ENCODE results near the gene RGS11. TPM values are rescaled to one million over a fixed set of nuclear protein-coding genes. Genes with fewer than 3 reads are reported as not detected.

The RGS11 gene
- total RNA-seq, 1 experiment from 2014 or later: not detected

- no peak for DNase-seq
These were observed 8.7 kb upstream of the RGS11 start for GRCh38 chr16:284204-285120.

GRCh38 chr16:283033-283805, 7.5 kb upstream of the RGS11 start, which contains the start of gene PDIA2:
TSS of gene PDIA2 (plus strand) at chr16:283164. CDS start at chr16:283170, 6 bp downstream.
- no peak within 1 kb of the TSS for H3K4me3 ChIP-seq (ENCODE audit: low read length)
- DNase-seq: no peak
- no peaks in the 10 kb centered on the region for H3K9me3 ChIP-seq (ENCODE audit: low read length)
- no peak within 1 kb of the TSS for H3K9ac ChIP-seq (ENCODE audit: low read length)
- no peak within 1 kb of the TSS for H3K27ac ChIP-seq (ENCODE audit: low read length)
- no peak within 1 kb of the TSS for H2AFZ ChIP-seq (ENCODE audit: low read length)
- no peaks in the 10 kb centered on the region for H3K9me2 ChIP-seq (replicated peaks; ENCODE audit: insufficient read depth, low read length)
- H3K4me1 ChIP-seq (ENCODE audit: low read length): no peaks in the 10 kb centered on the region
- no peak within 1 kb of the TSS for H3K4me2 ChIP-seq (ENCODE audit: low read depth, low read length, poor library complexity, severe bottlenecking)
- H3K27me3 ChIP-seq (ENCODE audit: low read length): no peaks in the 10 kb centered on the region
- H3K36me3 ChIP-seq (ENCODE audit: insufficient read depth, low read length): no peaks in the 10 kb centered on the region
- no peaks in the 10 kb centered on the region for H4K20me1 ChIP-seq (ENCODE audit: insufficient read depth, low read depth, low read length)
- no peaks in the 10 kb centered on the region for H3K79me2 ChIP-seq (ENCODE audit: low read length)

More at GRCh38 chr16:284204-285120, 8.7 kb upstream of the RGS11 start:
- Histone ChIP-seq H3K9me3 (ENCODE audit: low read length) (no peaks in the 10 kb centered on the region), H3K4me2 (ENCODE audit: low read depth, low read length, poor library complexity, severe bottlenecking) (no peak overlapping the region), H3K27ac (ENCODE audit: low read length) (no peak overlapping the region), H3K27me3 (ENCODE audit: low read length) (no peaks in the 10 kb centered on the region), H3K4me1 (ENCODE audit: low read length) (no peaks in the 10 kb centered on the region), H3K79me2 (ENCODE audit: low read length) (no peaks in the 10 kb centered on the region), H3K9me2 (replicated peaks; ENCODE audit: insufficient read depth, low read length) (no peaks in the 10 kb centered on the region), H4K20me1 (ENCODE audit: insufficient read depth, low read depth, low read length) (no peaks in the 10 kb centered on the region), H3K9ac (ENCODE audit: low read length) (no peak overlapping the region), H3K36me3 (ENCODE audit: insufficient read depth, low read length) (no peaks in the 10 kb centered on the region), H3K4me3 (ENCODE audit: low read length) (no peak overlapping the region), H2AFZ (ENCODE audit: low read length) (no peak overlapping the region)

GRCh38 chr16:282491-282890, 6.7 kb upstream of the RGS11 start:
- Histone ChIP-seq H3K27ac (ENCODE audit: low read length) (no peak overlapping the region), H3K4me1 (ENCODE audit: low read length) (no peaks in the 10 kb centered on the region), H3K36me3 (ENCODE audit: insufficient read depth, low read length) (no peaks in the 10 kb centered on the region)

GRCh38 chr16:281660-282255, 6.0 kb upstream of the RGS11 start:
- Histone ChIP-seq H4K20me1 (ENCODE audit: insufficient read depth, low read depth, low read length) (no peaks in the 10 kb centered on the region), H3K79me2 (ENCODE audit: low read length) (no peaks in the 10 kb centered on the region), H3K36me3 (ENCODE audit: insufficient read depth, low read length) (no peaks in the 10 kb centered on the region), H3K4me1 (ENCODE audit: low read length) (no peaks in the 10 kb centered on the region), H3K27ac (ENCODE audit: low read length) (no peak overlapping the region), H2AFZ (ENCODE audit: low read length) (no peak overlapping the region), H3K4me2 (ENCODE audit: low read depth, low read length, poor library complexity, severe bottlenecking) (no peak overlapping the region), H3K27me3 (ENCODE audit: low read length) (no peaks in the 10 kb centered on the region), H3K9me3 (ENCODE audit: low read length) (no peaks in the 10 kb centered on the region), H3K4me3 (ENCODE audit: low read length) (no peak overlapping the region), H3K9ac (ENCODE audit: low read length) (no peak overlapping the region), H3K9me2 (replicated peaks; ENCODE audit: insufficient read depth, low read length) (no peaks in the 10 kb centered on the region)
- DNase-seq: no peak

More at GRCh38 chr16:282491-282890, 6.7 kb upstream of the RGS11 start:
- no peak for DNase-seq
- Histone ChIP-seq H3K27me3 (ENCODE audit: low read length) (no peaks in the 10 kb centered on the region), H3K79me2 (ENCODE audit: low read length) (no peaks in the 10 kb centered on the region), H3K9ac (ENCODE audit: low read length) (no peak overlapping the region), H3K4me3 (ENCODE audit: low read length) (no peak overlapping the region), H3K4me2 (ENCODE audit: low read depth, low read length, poor library complexity, severe bottlenecking) (no peak overlapping the region), H2AFZ (ENCODE audit: low read length) (no peak overlapping the region), H3K9me2 (replicated peaks; ENCODE audit: insufficient read depth, low read length) (no peaks in the 10 kb centered on the region), H3K9me3 (ENCODE audit: low read length) (no peaks in the 10 kb centered on the region), H4K20me1 (ENCODE audit: insufficient read depth, low read depth, low read length) (no peaks in the 10 kb centered on the region)

GRCh38 chr16:280991-281659, 5.4 kb upstream of the RGS11 start:
- Histone ChIP-seq H3K27ac (ENCODE audit: low read length) (no peak overlapping the region), H3K4me2 (ENCODE audit: low read depth, low read length, poor library complexity, severe bottlenecking) (no peak overlapping the region), H3K36me3 (ENCODE audit: insufficient read depth, low read length) (no peaks in the 10 kb centered on the region), H3K9me3 (ENCODE audit: low read length) (no peaks in the 10 kb centered on the region), H3K27me3 (ENCODE audit: low read length) (no peaks in the 10 kb centered on the region), H3K9ac (ENCODE audit: low read length) (no peak overlapping the region), H3K79me2 (ENCODE audit: low read length) (no peaks in the 10 kb centered on the region), H4K20me1 (ENCODE audit: insufficient read depth, low read depth, low read length) (no peaks in the 10 kb centered on the region), H2AFZ (ENCODE audit: low read length) (no peak overlapping the region), H3K4me3 (ENCODE audit: low read length) (no peak overlapping the region), H3K4me1 (ENCODE audit: low read length) (no peaks in the 10 kb centered on the region), H3K9me2 (replicated peaks; ENCODE audit: insufficient read depth, low read length) (no peaks in the 10 kb centered on the region)
- no peak for DNase-seq

GRCh38 chr16:280552-280951, 4.8 kb upstream of the RGS11 start, which contains the start of gene ARHGDIG:
TSS of gene ARHGDIG (plus strand) at chr16:280591. CDS start at chr16:280681, 90 bp downstream.
- no peaks in the 10 kb centered on the region for H3K36me3 ChIP-seq (ENCODE audit: insufficient read depth, low read length)
- no peak within 1 kb of the TSS for H3K27ac ChIP-seq (ENCODE audit: low read length)
- no peak within 1 kb of the TSS for H3K9ac ChIP-seq (ENCODE audit: low read length)
- DNase-seq: no peak
- H3K4me1 ChIP-seq (ENCODE audit: low read length): no peaks in the 10 kb centered on the region
- no peak within 1 kb of the TSS for H3K4me3 ChIP-seq (ENCODE audit: low read length)
- H3K79me2 ChIP-seq (ENCODE audit: low read length): no peaks in the 10 kb centered on the region
- H2AFZ ChIP-seq (ENCODE audit: low read length): no peak within 1 kb of the TSS
- H3K9me3 ChIP-seq (ENCODE audit: low read length): no peaks in the 10 kb centered on the region
- no peak within 1 kb of the TSS for H3K4me2 ChIP-seq (ENCODE audit: low read depth, low read length, poor library complexity, severe bottlenecking)
- H3K9me2 ChIP-seq (replicated peaks; ENCODE audit: insufficient read depth, low read length): no peaks in the 10 kb centered on the region
- no peaks in the 10 kb centered on the region for H3K27me3 ChIP-seq (ENCODE audit: low read length)
- no peaks in the 10 kb centered on the region for H4K20me1 ChIP-seq (ENCODE audit: insufficient read depth, low read depth, low read length)

- no peak for DNase-seq
- no peak overlapping the region for H3K27ac ChIP-seq (ENCODE audit: low read length)
- H3K27me3 ChIP-seq (ENCODE audit: low read length): no peaks in the 10 kb centered on the region
These were observed 4.3 kb upstream of the RGS11 start for GRCh38 chr16:280005-280460.

More at GRCh38 chr16:280005-280460, 4.3 kb upstream of the RGS11 start:
- Histone ChIP-seq H4K20me1 (ENCODE audit: insufficient read depth, low read depth, low read length) (no peaks in the 10 kb centered on the region), H3K9ac (ENCODE audit: low read length) (no peak overlapping the region), H3K4me1 (ENCODE audit: low read length) (no peaks in the 10 kb centered on the region), H3K4me2 (ENCODE audit: low read depth, low read length, poor library complexity, severe bottlenecking) (no peak overlapping the region), H2AFZ (ENCODE audit: low read length) (no peak overlapping the region), H3K79me2 (ENCODE audit: low read length) (no peaks in the 10 kb centered on the region), H3K4me3 (ENCODE audit: low read length) (no peak overlapping the region), H3K36me3 (ENCODE audit: insufficient read depth, low read length) (no peaks in the 10 kb centered on the region), H3K9me2 (replicated peaks; ENCODE audit: insufficient read depth, low read length) (no peaks in the 10 kb centered on the region), H3K9me3 (ENCODE audit: low read length) (no peaks in the 10 kb centered on the region)
